Measurements from ENCODE around the gene SIPA1. TPM values are rescaled to one million over a fixed set of nuclear protein-coding genes. Genes with fewer than 3 reads are reported as not detected.

Gene SIPA1
- total and polyA plus RNA-seq, 2 of the 13 experiments (the other 11 are each of a cell fraction or from before 2014, with no cell fraction given) = 5.8 to 7.7 TPM

- H3K27me3 ChIP-seq (ENCODE audit: control insufficient read depth in 1 of 2, insufficient read depth in 2 of 2, low read length in 2 of 2) = no peaks in the 10 kb centered on the region
- in situ Hi-C loops (cut with HindIII; ENCODE audit: extremely low pct_ligation_motif_present, low pct_unique_long_range_greater_than_20kb) = no loop called here
These were observed 35.1 kb downstream of the SIPA1 start for GRCh38 chr11:65672982-65673381.

GRCh38 chr11:65680192-65680743, 42.4 kb downstream of the SIPA1 start:
- Histone ChIP-seq H2AFZ (ENCODE audit: low read length) (no peak overlapping the region), H3K79me2 (ENCODE audit: insufficient read depth, low read length) (no peaks in the 10 kb centered on the region), H3K27ac (ENCODE audit: extremely low read length, insufficient read depth, low read length) (no peak overlapping the region), H3K36me3 (replicated peaks in 1 of 2; ENCODE audit: control insufficient read depth in 1 of 2, insufficient read depth in 2 of 2, low read length in 2 of 2) (no peaks in the 10 kb centered on the region), H3K27me3 (ENCODE audit: control insufficient read depth in 1 of 2, insufficient read depth in 2 of 2, low read length in 2 of 2) (peaks cover 0 to 17% of the 10 kb centered on the region in 2 experiments; a peak in 1 of 5 replicates), H3K4me2 (ENCODE audit: low read depth, low read length) (no peak overlapping the region), H3K4me3 (replicated peaks in 1 of 3; ENCODE audit: insufficient read depth in 1 of 3, low read depth in 2 of 3, low read length in 3 of 3) (no peak overlapping the region), H4K20me1 (ENCODE audit: insufficient read depth, low read length) (no peaks in the 10 kb centered on the region), H3K9ac (ENCODE audit: insufficient read depth, low read depth, low read length) (no peak overlapping the region), H3K4me1 (ENCODE audit: insufficient read depth, low read length) (no peaks in the 10 kb centered on the region), H3K9me3 (ENCODE audit: low read length) (no peaks in the 10 kb centered on the region)
- 45% methylated on average over 5 of the region's 5 CpGs for WGBS (ENCODE audit: low lambda C conversion rate)
- POLR2A ChIA-PET = interaction anchor here (1.3 kb wide), 1 partner anchor 65 kb away, joined by 4 read pairs; the partner anchor contains the start of gene PCNX3
- CTCF ChIA-PET (ENCODE audit: low intra/inter-chr PET ratio, low total read pairs) = no interaction called here
- no TSS peak for BruUV-seq (replicated peaks)
- in situ Hi-C loops (cut with HindIII; ENCODE audit: extremely low pct_ligation_motif_present, low pct_unique_long_range_greater_than_20kb) = no loop called here
- intact Hi-C loops (cut with micrococcal nuclease; ENCODE audit: unreplicated experiment) = no loop called here
- FAIRE-seq (no peak), DNase-seq (ENCODE audit: low spot score) (no peak), ATAC-seq (no peak)
- TF ChIP-seq KDM2A (CRISPR knock-in tag; IDR thresholded peaks at IDR 0.05; ENCODE audit: borderline replicate concordance, low read depth) (no peak), ZNF777 (CRISPR knock-in tag; IDR thresholded peaks at IDR 0.05) (no peak), MTF2 (CRISPR knock-in tag; IDR thresholded peaks at IDR 0.05; ENCODE audit: borderline replicate concordance) (no peak), TGIF2 (CRISPR knock-in tag; IDR thresholded peaks at IDR 0.05) (no peak), ATM (IDR thresholded peaks at IDR 0.05; ENCODE audit: borderline replicate concordance) (no peak), ZSCAN21 (CRISPR knock-in tag; IDR thresholded peaks at IDR 0.05; ENCODE audit: borderline replicate concordance) (no peak), RARG (CRISPR knock-in tag; IDR thresholded peaks at IDR 0.05; ENCODE audit: low read depth) (no peak), ZNF546 (CRISPR knock-in tag; conservative IDR thresholded peaks at IDR 0.05) (no peak), ZNF503 (CRISPR knock-in tag; IDR thresholded peaks at IDR 0.05) (no peak), GLMP (CRISPR knock-in tag; IDR thresholded peaks at IDR 0.05; ENCODE audit: borderline replicate concordance) (no peak), MYPOP (CRISPR knock-in tag; IDR thresholded peaks at IDR 0.05) (no peak)

More at GRCh38 chr11:65672982-65673381, 35.1 kb downstream of the SIPA1 start:
- DNase-seq (ENCODE audit: low spot score) (no peak), ATAC-seq (no peak), FAIRE-seq (no peak)
- ChIA-PET CTCF (ENCODE audit: low intra/inter-chr PET ratio, low total read pairs) (no interaction called here), POLR2A (interaction anchor here (1.5 kb wide), 1 partner anchor 10 kb away, joined by 5 read pairs; the partner anchor contains the start of gene RELA)
- Histone ChIP-seq H3K9ac (ENCODE audit: insufficient read depth, low read depth, low read length) (no peak overlapping the region), H4K20me1 (ENCODE audit: insufficient read depth, low read length) (no peaks in the 10 kb centered on the region), H3K4me1 (ENCODE audit: insufficient read depth, low read length) (no peaks in the 10 kb centered on the region), H3K4me3 (replicated peaks in 1 of 3; ENCODE audit: insufficient read depth in 1 of 3, low read depth in 2 of 3, low read length in 3 of 3) (no peak overlapping the region), H3K4me2 (ENCODE audit: low read depth, low read length) (no peak overlapping the region), H3K27ac (ENCODE audit: extremely low read length, insufficient read depth, low read length) (no peak overlapping the region), H3K36me3 (replicated peaks in 1 of 2; ENCODE audit: control insufficient read depth in 1 of 2, insufficient read depth in 2 of 2, low read length in 2 of 2) (no peaks in the 10 kb centered on the region), H3K9me3 (ENCODE audit: low read length) (no peaks in the 10 kb centered on the region), H2AFZ (ENCODE audit: low read length) (no peak overlapping the region), H3K79me2 (ENCODE audit: insufficient read depth, low read length) (no peaks in the 10 kb centered on the region)
- TF ChIP-seq SRY (CRISPR knock-in tag; IDR thresholded peaks at IDR 0.05) (no peak), DNMT1 (CRISPR knock-in tag; IDR thresholded peaks at IDR 0.05) (no peak), PLRG1 (conservative IDR thresholded peaks at IDR 0.05) (no peak), RARG (CRISPR knock-in tag; IDR thresholded peaks at IDR 0.05; ENCODE audit: low read depth) (no peak), NFKBIZ (CRISPR knock-in tag; IDR thresholded peaks at IDR 0.05) (no peak), GATAD1 (CRISPR knock-in tag; IDR thresholded peaks at IDR 0.05) (no peak), KMT2B (CRISPR knock-in tag; IDR thresholded peaks at IDR 0.05) (no peak), ZNF652 (CRISPR knock-in tag; IDR thresholded peaks at IDR 0.05; ENCODE audit: borderline replicate concordance, low read depth) (no peak), HOXA5 (CRISPR knock-in tag; IDR thresholded peaks at IDR 0.05) (no peak), SNAI1 (CRISPR knock-in tag; IDR thresholded peaks at IDR 0.05; ENCODE audit: borderline replicate concordance) (no peak), MIER2 (CRISPR knock-in tag; IDR thresholded peaks at IDR 0.05) (no peak), CC2D1A (CRISPR knock-in tag; IDR thresholded peaks at IDR 0.05) (no peak), IKZF1 (IDR thresholded peaks at IDR 0.05) (no peak)
- 68% methylated on average over 2 of the region's 2 CpGs for WGBS (ENCODE audit: low lambda C conversion rate)
- no TSS peak for BruUV-seq (replicated peaks)
- intact Hi-C loops (cut with micrococcal nuclease; ENCODE audit: unreplicated experiment) = no loop called here
